ENCODE data around the gene TPST2. TPM values are rescaled to one million over a fixed set of nuclear protein-coding genes. Genes with fewer than 3 reads are reported as not detected.

TPST2 gene
- polyA plus RNA-seq, 2 of the 4 experiments (the other 2 are of a cell fraction) = 10.3 to 10.5 TPM

- WGBS (ENCODE audit: missing lambda C conversion rate) = 91% methylated on average over 5 of the region's 5 CpGs
- TF ChIP-seq ZFP36 (IDR thresholded peaks at IDR 0.05; ENCODE audit: borderline replicate concordance, partially characterized antibody) = no peak
- no peak for TF ChIP-seq GATA3 (IDR thresholded peaks at IDR 0.05; ENCODE audit: borderline replicate concordance)
- no peak for TF ChIP-seq BCL3 (IDR thresholded peaks at IDR 0.05)
- TF ChIP-seq FOSL2 (IDR thresholded peaks at IDR 0.05) = no peak
- TF ChIP-seq FOSL2 (CRISPR knock-in tag; IDR thresholded peaks at IDR 0.05) = no peak
- no peak for TF ChIP-seq HMGXB4 (CRISPR knock-in tag; IDR thresholded peaks at IDR 0.05; ENCODE audit: borderline replicate concordance)
- POLR2A ChIA-PET = no interaction called here
- H3K27ac ChIP-seq = no peak overlapping the region
- peaks cover 6% of the 10 kb centered on the region; the same call in 1 of the 3 replicates for H3K4me1 ChIP-seq
- FAIRE-seq (no peak), ATAC-seq (no peak), DNase-seq (ENCODE audit: low read depth in 1 of 2, low spot score in 1 of 2) (no peak)
- H3K9me3 ChIP-seq = no peaks in the 10 kb centered on the region
- H3K4me2 ChIP-seq = no peak overlapping the region
- no peak overlapping the region for H3K4me3 ChIP-seq
- CTCF ChIA-PET = interaction anchor here (0.9 kb wide), 1 partner anchor 27 kb away, joined by 3 read pairs; no protein-coding TSS in a partner anchor
Observed at GRCh38 chr22:26545827-26546226, 44.1 kb downstream of the TPST2 start.

- H3K27ac ChIP-seq = no peak overlapping the region
- no peak for DNase-seq (ENCODE audit: low read depth in 1 of 2, low spot score in 1 of 2)
- H3K4me1 ChIP-seq = peaks cover 1% of the 10 kb centered on the region; the same call in 1 of the 3 replicates
- no peak for ATAC-seq
- TF ChIP-seq MAFK (IDR thresholded peaks at IDR 0.05; ENCODE audit: partially characterized antibody) = no peak
- no peak for TF ChIP-seq HES2 (IDR thresholded peaks at IDR 0.05)
- TF ChIP-seq E2F6 (IDR thresholded peaks at IDR 0.05; ENCODE audit: borderline replicate concordance, low read depth) = no peak
- TF ChIP-seq NPAS2 (CRISPR knock-in tag; IDR thresholded peaks at IDR 0.05; ENCODE audit: borderline replicate concordance) = no peak
- no peak for TF ChIP-seq JUNB (IDR thresholded peaks at IDR 0.05)
- TF ChIP-seq SMC3 (IDR thresholded peaks at IDR 0.05) = no peak
- TF ChIP-seq ZSCAN20 (CRISPR knock-in tag; IDR thresholded peaks at IDR 0.05) = no peak
- no peak for TF ChIP-seq CHD4 (IDR thresholded peaks at IDR 0.05; ENCODE audit: borderline replicate concordance)
- no peak for TF ChIP-seq MYC (IDR thresholded peaks at IDR 0.05; ENCODE audit: borderline replicate concordance, low read length)
- TF ChIP-seq HOXA7 (CRISPR knock-in tag; IDR thresholded peaks at IDR 0.05) = no peak
- no peak for TF ChIP-seq RFX5 (IDR thresholded peaks at IDR 0.05)
- no peak for TF ChIP-seq MAX (IDR thresholded peaks at IDR 0.05)
- TF ChIP-seq MAZ (IDR thresholded peaks at IDR 0.05; ENCODE audit: borderline replicate concordance, low read depth, low read length) = no peak
- TF ChIP-seq EHMT2 (IDR thresholded peaks at IDR 0.05; ENCODE audit: low read depth) = no peak
- TF ChIP-seq CBX2 (IDR thresholded peaks at IDR 0.05; ENCODE audit: borderline replicate concordance, low read depth) = no peak
- no peak for TF ChIP-seq HMGXB4 (CRISPR knock-in tag; IDR thresholded peaks at IDR 0.05; ENCODE audit: borderline replicate concordance)
- no peak for FAIRE-seq
- H3K4me2 ChIP-seq = no peak overlapping the region
- ChIA-PET POLR2A (no interaction called here), CTCF (no interaction called here)
- no peaks in the 10 kb centered on the region for H3K9me3 ChIP-seq
- WGBS (ENCODE audit: missing lambda C conversion rate) = 79% methylated on average over 2 of the region's 2 CpGs
- H3K4me3 ChIP-seq = no peak overlapping the region
Observed at GRCh38 chr22:26545385-26545784, 44.5 kb downstream of the TPST2 start.
